ENCODE results near the gene TGFBRAP1. TPM values are rescaled to one million over a fixed set of nuclear protein-coding genes. Genes with fewer than 3 reads are reported as not detected.
A peak's percentile ranks its signal among the peaks of the same experiment; 100 is the strongest.

Gene TGFBRAP1
- total RNA-seq, 2 donors from 2014 or later: 18.5 to 19.1 TPM

DNA sequence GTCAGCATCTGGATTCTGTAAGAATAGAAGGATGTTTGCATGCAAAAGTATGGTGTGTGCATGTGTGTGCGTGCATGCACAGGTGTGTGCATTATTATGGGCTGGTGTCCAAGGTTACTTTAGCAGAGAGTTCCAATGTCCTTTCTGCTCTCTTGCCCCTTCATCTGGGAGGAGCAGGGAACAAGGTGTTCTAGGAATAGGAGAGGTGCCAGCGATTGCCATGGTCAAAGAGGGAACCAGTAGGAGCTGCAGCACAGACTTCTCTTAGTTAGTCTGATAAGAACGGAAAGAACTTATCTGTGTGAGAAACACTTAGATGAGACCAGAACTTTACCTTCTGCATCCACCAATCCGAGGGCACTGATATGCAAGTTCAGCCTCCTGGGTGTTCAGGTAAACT lies 79.6 kb downstream of the TGFBRAP1 start:
- ATAC-seq (no peak), DNase-seq (no peak)
- H3K27me3 Mint-ChIP-seq: no peaks in the 10 kb centered on the region
- no peaks in the 10 kb centered on the region for H3K9me3 ChIP-seq (ENCODE audit: control insufficient read depth, low read length, poor library complexity, severe bottlenecking)
- H3K4me1 Mint-ChIP-seq: no peaks in the 10 kb centered on the region
- no peaks in the 10 kb centered on the region for H3K36me3 Mint-ChIP-seq (ENCODE audit: low read depth)
- H3K4me3 Mint-ChIP-seq: no peak overlapping the region
- no peak overlapping the region for H3K27ac Mint-ChIP-seq

DNA sequence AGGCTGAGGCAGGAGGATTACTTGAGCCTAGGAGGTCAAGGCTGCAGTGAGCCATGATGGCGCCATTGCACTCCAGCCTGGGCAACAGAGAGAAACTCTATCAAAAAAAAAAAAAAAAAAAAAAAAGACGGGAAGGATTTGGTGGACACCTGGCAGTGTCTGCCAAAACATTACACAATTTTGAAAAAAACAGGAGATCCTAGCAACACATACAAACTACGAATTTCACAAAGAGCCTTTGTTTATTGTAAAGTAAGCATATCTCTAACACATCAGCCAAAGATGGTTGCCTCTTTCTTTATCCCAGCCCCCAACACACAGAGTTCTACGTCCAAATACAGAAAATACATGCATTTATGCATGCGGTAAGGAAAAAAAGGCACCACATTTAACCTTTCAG lies 80.4 kb downstream of the TGFBRAP1 start:
- Mint-ChIP-seq H3K27ac (no peak overlapping the region), H3K4me1 (no peaks in the 10 kb centered on the region), H3K4me3 (no peak overlapping the region), H3K27me3 (peaks cover under 1% of the 10 kb centered on the region), H3K36me3 (ENCODE audit: low read depth) (no peaks in the 10 kb centered on the region)
- ATAC-seq (no peak), DNase-seq (no peak)
- H3K9me3 ChIP-seq (ENCODE audit: control insufficient read depth, low read length, poor library complexity, severe bottlenecking): no peaks in the 10 kb centered on the region

DNA sequence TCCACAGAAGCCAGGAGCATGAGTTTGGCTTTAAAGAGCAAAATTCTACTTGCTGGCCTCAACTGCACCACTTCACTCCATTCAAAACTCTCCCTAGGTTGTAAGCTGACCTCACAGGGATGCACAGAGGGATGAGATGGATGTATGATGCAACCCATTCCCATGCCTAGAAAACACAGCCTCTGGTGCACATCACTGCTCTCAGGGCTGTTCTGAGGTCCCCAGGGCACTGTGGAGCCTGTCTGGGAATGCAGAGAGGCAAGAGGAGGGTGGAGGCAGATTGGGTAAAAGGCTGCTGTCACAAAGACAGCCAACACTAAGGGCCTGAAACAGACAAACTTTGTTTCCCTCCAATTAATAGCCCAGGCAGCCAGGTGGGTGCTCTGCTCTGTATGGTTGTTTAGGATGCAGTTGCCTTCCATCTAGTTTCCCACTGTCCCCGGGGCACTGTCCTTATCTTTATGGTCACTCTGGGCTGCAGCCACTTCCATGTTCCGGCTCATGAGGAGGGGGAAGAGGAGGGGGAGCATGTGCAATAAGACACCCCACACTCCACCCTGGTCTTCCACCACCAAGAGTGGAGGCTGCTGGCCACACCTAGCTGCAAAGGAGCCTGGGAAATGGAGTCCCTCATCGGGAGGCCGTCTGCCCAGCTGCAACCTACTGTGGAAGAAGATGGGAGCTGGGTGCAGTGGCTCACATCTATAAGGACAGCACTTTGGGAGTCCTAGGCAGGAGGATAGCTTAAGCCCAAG lies 81.0 kb downstream of the TGFBRAP1 start:
- H3K4me1 Mint-ChIP-seq: no peaks in the 10 kb centered on the region
- no peaks in the 10 kb centered on the region for H3K9me3 ChIP-seq (ENCODE audit: control insufficient read depth, low read length, poor library complexity, severe bottlenecking)
- no peaks in the 10 kb centered on the region for H3K36me3 Mint-ChIP-seq (ENCODE audit: low read depth)
- DNase-seq (no peak), ATAC-seq (no peak)
- no peak overlapping the region for H3K27ac Mint-ChIP-seq
- no peak overlapping the region for H3K4me3 Mint-ChIP-seq
- H3K27me3 Mint-ChIP-seq: peaks cover 6% of the 10 kb centered on the region

DNA sequence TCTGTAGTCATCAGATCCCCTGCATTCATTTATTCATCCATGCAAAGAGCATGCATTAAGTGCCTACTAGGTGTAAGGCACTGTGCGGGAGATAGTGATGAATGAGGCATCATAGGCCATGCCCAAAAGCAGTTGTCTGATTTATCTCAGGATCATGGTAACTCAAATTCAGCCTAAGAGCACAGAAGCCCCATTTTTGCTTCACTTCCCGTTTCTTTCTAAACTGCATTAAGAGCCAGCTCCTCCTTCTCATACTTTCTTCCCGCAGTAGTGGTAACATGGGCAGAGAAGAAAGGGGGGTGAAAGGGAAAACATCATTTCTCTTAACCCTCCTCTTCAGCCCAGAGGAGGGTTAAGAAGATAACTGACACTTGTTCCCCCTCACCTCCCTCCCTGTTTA lies 85.1 kb downstream of the TGFBRAP1 start:
- H3K27me3 Mint-ChIP-seq: peaks cover 6% of the 10 kb centered on the region
- no peaks in the 10 kb centered on the region for H3K4me1 Mint-ChIP-seq
- DNase-seq (no peak), ATAC-seq (no peak)
- H3K9me3 ChIP-seq (ENCODE audit: control insufficient read depth, low read length, poor library complexity, severe bottlenecking): no peaks in the 10 kb centered on the region
- no peaks in the 10 kb centered on the region for H3K36me3 Mint-ChIP-seq (ENCODE audit: low read depth)
- no peak overlapping the region for H3K27ac Mint-ChIP-seq
- H3K4me3 Mint-ChIP-seq: no peak overlapping the region

DNA sequence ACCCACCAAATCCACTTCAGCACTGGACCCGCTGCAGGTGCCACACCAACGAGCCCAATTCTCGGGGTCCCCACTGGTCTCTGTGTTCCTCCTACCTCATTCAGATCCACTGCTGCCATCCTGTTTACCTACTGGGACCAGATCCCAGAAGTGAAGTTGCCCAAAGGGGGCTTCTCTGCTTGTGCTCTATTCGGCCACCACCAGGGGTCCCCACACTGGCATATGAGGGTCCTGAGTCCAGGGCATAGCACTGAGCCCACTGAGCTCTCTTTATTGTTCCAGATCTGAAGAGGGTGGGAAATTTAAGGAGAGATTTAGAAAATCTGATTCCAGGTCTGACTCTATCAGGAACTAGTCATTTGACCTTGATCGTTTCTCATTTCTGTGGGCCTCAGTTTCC lies 85.6 kb downstream of the TGFBRAP1 start:
- H3K27ac Mint-ChIP-seq: no peak overlapping the region
- no peaks in the 10 kb centered on the region for H3K36me3 Mint-ChIP-seq (ENCODE audit: low read depth)
- H3K4me1 Mint-ChIP-seq: no peaks in the 10 kb centered on the region
- H3K9me3 ChIP-seq (ENCODE audit: control insufficient read depth, low read length, poor library complexity, severe bottlenecking): no peaks in the 10 kb centered on the region
- no peak for ATAC-seq
- DNase-seq: no peak
- peaks cover 10% of the 10 kb centered on the region for H3K27me3 Mint-ChIP-seq
- H3K4me3 Mint-ChIP-seq: no peak overlapping the region

DNA sequence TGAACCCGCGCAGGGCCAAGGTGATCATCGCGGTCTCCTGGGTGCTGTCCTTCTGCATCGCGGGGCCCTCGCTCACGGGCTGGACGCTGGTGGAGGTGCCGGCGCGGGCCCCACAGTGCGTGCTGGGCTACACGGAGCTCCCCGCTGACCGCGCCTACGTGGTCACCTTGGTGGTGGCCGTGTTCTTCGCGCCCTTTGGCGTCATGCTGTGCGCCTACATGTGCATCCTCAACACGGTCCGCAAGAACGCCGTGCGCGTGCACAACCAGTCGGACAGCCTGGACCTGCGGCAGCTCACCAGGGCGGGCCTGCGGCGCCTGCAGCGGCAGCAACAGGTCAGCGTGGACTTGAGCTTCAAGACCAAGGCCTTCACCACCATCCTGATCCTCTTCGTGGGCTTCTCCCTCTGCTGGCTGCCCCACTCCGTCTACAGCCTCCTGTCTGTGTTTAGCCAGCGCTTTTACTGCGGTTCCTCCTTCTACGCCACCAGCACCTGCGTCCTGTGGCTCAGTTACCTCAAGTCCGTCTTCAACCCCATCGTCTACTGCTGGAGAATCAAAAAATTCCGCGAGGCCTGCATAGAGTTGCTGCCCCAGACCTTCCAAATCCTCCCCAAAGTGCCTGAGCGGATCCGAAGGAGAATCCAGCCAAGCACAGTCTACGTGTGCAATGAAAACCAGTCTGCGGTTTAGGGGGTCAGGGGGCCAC lies 87.1 kb downstream of the TGFBRAP1 start:
- H3K27ac Mint-ChIP-seq: no peak overlapping the region
- H3K4me1 Mint-ChIP-seq: peaks cover 4% of the 10 kb centered on the region
- H3K36me3 Mint-ChIP-seq (ENCODE audit: low read depth): no peaks in the 10 kb centered on the region
- H3K4me3 Mint-ChIP-seq: no peak overlapping the region
- no peaks in the 10 kb centered on the region for H3K9me3 ChIP-seq (ENCODE audit: control insufficient read depth, low read length, poor library complexity, severe bottlenecking)
- DNase-seq: no peak
- H3K27me3 Mint-ChIP-seq: peaks cover 10% of the 10 kb centered on the region
- ATAC-seq: no peak

DNA sequence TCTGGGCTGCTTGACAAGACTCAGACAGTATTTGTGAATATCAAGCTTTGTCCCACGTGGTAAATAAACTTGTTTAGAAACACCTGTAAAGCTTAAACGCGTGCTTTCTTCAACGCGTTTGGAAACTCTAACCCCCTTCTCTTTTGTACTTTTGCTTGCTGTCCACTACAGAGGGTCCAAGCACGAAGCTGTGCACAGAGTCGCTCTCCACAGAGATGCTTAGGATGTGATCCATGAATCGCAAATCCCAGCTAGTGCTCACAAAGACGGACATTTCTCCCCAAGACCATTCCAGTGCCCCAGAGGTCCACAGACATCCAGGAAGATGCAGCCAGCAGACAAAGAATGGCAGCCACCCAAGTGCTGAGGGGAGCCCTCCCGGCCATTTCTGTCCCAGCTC lies 88.1 kb downstream of the TGFBRAP1 start, which contains the start of gene GPR45:
Gene GPR45 (plus strand): TSS at position 301 of the 400 bp plus-strand sequence. CDS start 116 bp downstream, outside the sequence.
- Mint-ChIP-seq H3K4me1 (peaks cover 4% of the 10 kb centered on the region), H3K27ac (no peak within 1 kb of the TSS), H3K4me3 (no peak within 1 kb of the TSS), H3K27me3 (peaks cover 20% of the 10 kb centered on the region), H3K36me3 (ENCODE audit: low read depth) (no peaks in the 10 kb centered on the region)
- ATAC-seq (no peak), DNase-seq (no peak)
- no peaks in the 10 kb centered on the region for H3K9me3 ChIP-seq (ENCODE audit: control insufficient read depth, low read length, poor library complexity, severe bottlenecking)

DNA sequence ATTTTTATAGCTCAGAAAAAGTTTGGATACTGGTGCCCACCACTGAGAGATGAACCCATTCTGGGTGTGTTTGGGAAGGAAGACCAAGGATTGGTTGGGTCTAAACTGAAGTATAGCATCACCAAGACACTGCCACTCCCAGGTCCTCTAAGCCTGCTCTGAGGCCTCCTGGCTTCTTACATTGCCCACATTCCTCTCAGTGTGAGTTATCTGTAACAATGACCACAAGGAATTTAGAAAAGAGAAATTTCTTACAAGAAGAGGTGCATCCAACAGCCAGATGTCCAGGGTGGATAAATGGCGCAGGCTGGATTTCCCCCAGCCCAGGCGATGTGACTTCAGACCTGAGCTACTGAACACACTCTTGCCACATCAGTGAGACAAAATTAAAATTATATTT lies 89.6 kb downstream of the TGFBRAP1 start:
- H3K4me1 Mint-ChIP-seq: peaks cover 8% of the 10 kb centered on the region
- no peak for ATAC-seq
- H3K36me3 Mint-ChIP-seq (ENCODE audit: low read depth): no peaks in the 10 kb centered on the region
- H3K9me3 ChIP-seq (ENCODE audit: control insufficient read depth, low read length, poor library complexity, severe bottlenecking): no peaks in the 10 kb centered on the region
- no peak overlapping the region for H3K4me3 Mint-ChIP-seq
- no peak overlapping the region for H3K27ac Mint-ChIP-seq
- DNase-seq: no peak
- H3K27me3 Mint-ChIP-seq: peaks cover 21% of the 10 kb centered on the region

DNA sequence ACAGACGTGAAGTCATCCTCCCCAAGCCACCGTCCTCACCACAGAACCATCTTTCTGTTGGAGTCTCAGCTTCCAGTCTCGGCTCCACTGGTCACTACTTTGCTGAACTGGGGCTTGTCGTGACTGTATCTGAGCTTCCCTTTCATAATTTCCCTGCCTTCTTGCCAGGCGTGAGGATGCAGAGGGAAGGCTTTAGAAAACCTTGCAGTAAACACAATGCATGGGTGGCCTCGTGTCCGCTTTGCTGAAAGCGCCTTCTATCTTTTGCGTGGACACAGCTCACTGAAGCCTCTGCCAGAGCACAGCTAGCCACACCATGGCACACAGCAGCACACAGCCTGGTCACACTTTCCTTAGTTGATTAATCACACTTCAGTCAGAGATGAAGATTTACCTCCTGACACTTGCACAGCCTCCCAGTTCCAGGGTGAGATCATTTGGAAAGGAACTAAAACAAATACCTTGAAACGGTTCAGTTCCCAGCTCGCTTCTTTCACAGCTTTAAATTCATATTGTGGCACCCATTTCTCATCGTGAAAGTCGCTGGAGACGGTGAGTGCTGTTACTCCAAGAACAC lies 90.8 kb downstream of the TGFBRAP1 start:
- H3K9me3 ChIP-seq (ENCODE audit: control insufficient read depth, low read length, poor library complexity, severe bottlenecking): no peaks in the 10 kb centered on the region
- no peak for DNase-seq
- Mint-ChIP-seq H3K27me3 (peaks cover 16% of the 10 kb centered on the region), H3K4me1 (peaks cover 8% of the 10 kb centered on the region), H3K4me3 (no peak overlapping the region), H3K36me3 (ENCODE audit: low read depth) (no peaks in the 10 kb centered on the region), H3K27ac (peak overlapping the region; percentile 75)
- ATAC-seq: no peak

DNA sequence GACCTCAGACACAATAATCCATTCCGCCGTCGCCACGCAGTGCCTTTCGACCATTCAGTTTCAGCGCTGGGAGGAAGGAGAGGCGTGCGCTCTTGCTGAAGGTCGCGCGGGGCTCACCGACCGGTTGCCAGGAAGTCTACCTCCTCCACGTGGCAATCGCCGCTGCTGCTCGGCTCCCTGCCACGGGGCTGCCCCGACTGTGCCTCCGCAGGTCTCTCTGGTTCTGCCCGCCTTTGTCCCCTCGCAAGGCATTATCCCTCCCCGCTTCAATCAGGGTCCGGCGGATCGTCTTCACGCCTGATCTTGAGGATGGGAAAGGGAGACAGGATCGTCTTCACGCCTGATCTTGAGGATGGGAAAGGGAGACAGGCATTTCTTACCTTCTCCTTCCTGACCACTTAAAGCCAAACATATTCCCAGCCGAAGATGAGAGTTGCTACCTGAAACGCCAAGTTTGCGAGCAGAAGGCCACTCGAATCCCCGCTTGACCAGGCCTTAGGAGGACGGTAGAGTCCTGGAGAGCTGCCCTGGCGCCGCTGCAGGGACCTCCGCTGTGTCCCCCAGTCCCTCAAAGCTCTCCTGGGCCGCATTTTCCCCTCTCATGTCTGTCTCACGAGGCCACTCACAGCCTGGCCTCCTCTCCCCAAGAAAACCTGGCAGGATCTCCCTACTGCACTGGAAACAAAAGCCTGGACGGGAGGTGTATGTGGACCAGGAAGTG lies 92.3 kb downstream of the TGFBRAP1 start:
- DNase-seq (no peak), ATAC-seq (no peak)
- peaks cover 15% of the 10 kb centered on the region for H3K27me3 Mint-ChIP-seq
- H3K9me3 ChIP-seq (ENCODE audit: control insufficient read depth, low read length, poor library complexity, severe bottlenecking): no peaks in the 10 kb centered on the region
- H3K4me3 Mint-ChIP-seq: peak overlapping the region; percentile 31
- peaks cover 8% of the 10 kb centered on the region for H3K4me1 Mint-ChIP-seq
- no peaks in the 10 kb centered on the region for H3K36me3 Mint-ChIP-seq (ENCODE audit: low read depth)
- H3K27ac Mint-ChIP-seq: no peak overlapping the region

DNA sequence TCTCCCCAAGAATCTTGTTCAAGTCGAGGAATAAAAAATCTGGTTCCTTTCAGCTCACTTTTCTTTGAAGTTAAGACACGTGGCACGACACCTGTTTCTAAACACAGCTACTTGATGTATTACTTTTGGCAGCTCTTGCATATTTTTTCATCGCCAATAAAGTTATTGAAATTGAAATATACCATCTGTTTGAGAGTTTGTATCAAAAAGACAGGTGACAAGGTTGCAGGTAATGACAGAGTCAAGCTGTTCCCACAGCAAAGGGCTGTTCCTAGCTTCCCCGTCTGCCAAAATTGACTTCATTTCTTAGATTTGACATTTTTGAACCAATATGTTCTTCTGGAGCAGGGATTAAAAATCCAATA lies 93.5 kb downstream of the TGFBRAP1 start:
- ATAC-seq (no peak), DNase-seq (no peak)
- Mint-ChIP-seq H3K27ac (no peak overlapping the region), H3K27me3 (peaks cover 15% of the 10 kb centered on the region), H3K4me1 (peaks cover 8% of the 10 kb centered on the region), H3K36me3 (ENCODE audit: low read depth) (no peaks in the 10 kb centered on the region), H3K4me3 (no peak overlapping the region)
- H3K9me3 ChIP-seq (ENCODE audit: control insufficient read depth, low read length, poor library complexity, severe bottlenecking): no peaks in the 10 kb centered on the region

DNA sequence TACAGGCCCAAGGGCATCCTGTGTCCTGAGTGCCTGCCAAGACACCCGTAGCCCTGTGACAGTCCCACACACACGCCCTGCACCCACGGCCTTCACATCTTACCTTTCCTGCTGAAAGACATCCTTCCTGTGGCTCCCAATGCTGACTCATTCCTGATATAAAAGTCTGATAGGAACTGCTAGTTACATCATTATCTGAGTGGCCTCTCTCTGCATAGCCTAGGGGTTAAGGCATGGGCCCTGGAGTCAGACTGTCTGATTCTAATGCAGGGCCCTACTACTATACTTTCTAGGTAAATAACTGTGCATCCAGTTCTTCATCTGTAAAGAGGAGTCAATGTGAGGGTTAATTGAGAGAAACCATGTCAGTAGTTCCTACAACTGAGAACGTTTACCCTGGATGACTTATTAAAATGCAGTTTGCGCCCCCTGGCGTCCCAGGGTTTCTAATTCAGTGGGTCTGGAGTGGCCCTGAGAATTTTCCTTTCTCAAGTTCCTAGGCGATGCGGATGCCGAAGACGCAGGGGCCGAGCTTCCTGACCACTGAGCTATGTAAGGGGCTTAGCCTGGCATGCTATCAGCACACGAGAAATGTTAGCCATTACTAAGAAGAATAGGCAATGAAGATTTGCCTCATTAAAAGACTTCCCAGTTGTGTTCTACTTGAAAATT lies 94.0 kb downstream of the TGFBRAP1 start:
- Mint-ChIP-seq H3K27ac (no peak overlapping the region), H3K4me3 (no peak overlapping the region), H3K36me3 (ENCODE audit: low read depth) (no peaks in the 10 kb centered on the region), H3K4me1 (peaks cover 8% of the 10 kb centered on the region), H3K27me3 (peaks cover 20% of the 10 kb centered on the region)
- ATAC-seq: peak; percentile 66
- no peaks in the 10 kb centered on the region for H3K9me3 ChIP-seq (ENCODE audit: control insufficient read depth, low read length, poor library complexity, severe bottlenecking)
- DNase-seq: peak; percentile 14 to 33 (median 19)

DNA sequence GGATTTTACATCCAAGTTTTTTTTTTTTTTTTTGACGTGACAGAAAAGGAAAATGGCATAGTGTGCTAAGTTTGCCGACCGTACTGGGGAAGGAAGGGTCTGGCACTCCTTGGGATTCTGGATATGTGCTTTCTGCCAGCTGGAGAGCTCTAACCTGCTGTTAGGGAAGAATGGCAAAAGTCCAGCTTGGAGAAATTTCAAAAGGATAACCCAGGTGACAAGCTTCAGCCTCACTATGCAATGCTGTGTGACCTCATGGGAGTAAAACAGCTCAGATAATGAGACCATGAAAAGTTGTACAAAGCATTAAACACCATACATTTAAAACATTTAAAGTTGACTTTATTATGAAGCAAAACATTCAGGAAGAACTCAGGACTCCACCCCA lies 98.3 kb downstream of the TGFBRAP1 start:
- peaks cover 4% of the 10 kb centered on the region for H3K4me1 Mint-ChIP-seq
- no peak for DNase-seq
- ATAC-seq: no peak
- H3K36me3 Mint-ChIP-seq (ENCODE audit: low read depth): peaks cover 3% of the 10 kb centered on the region
- H3K4me3 Mint-ChIP-seq: no peak overlapping the region
- no peak overlapping the region for H3K27ac Mint-ChIP-seq
- peaks cover 17% of the 10 kb centered on the region for H3K27me3 Mint-ChIP-seq
- H3K9me3 ChIP-seq (ENCODE audit: control insufficient read depth, low read length, poor library complexity, severe bottlenecking): no peaks in the 10 kb centered on the region
